ENCODE data around the gene ZMPSTE24.

GRCh38 chr1:40256401-40257084 is 1.5 kb upstream of the ZMPSTE24 start:
- TF ChIP-seq POLR2A (IDR thresholded peaks at IDR 0.05; ENCODE audit: low read depth, low read length) (no peak), CTCF (conservative IDR thresholded peaks at IDR 0.05; ENCODE audit: low read depth, low read length) (no peak), ELK1 (IDR thresholded peaks at IDR 0.05; ENCODE audit: borderline replicate concordance, low read depth, low read length) (no peak), RCOR1 (IDR thresholded peaks at IDR 0.05; ENCODE audit: insufficient replicate concordance, low read length) (no peak), CHD1 (IDR thresholded peaks at IDR 0.05; ENCODE audit: low read depth, low read length) (no peak), RFX5 (IDR thresholded peaks at IDR 0.05; ENCODE audit: low read depth, low read length) (no peak), SMC3 (IDR thresholded peaks at IDR 0.05; ENCODE audit: low read depth, low read length) (no peak), MXI1 (IDR thresholded peaks at IDR 0.05; ENCODE audit: borderline replicate concordance, low read depth, low read length) (no peak), USF2 (IDR thresholded peaks at IDR 0.05; ENCODE audit: low read depth, low read length) (no peak), RAD21 (IDR thresholded peaks at IDR 0.05; ENCODE audit: low read length) (no peak), CEBPB (IDR thresholded peaks at IDR 0.05; ENCODE audit: low read depth, low read length) (no peak), MAFK (IDR thresholded peaks at IDR 0.05; ENCODE audit: low read depth, low read length) (no peak), MAZ (IDR thresholded peaks at IDR 0.05; ENCODE audit: borderline replicate concordance, low read depth, low read length) (no peak), BHLHE40 (IDR thresholded peaks at IDR 0.05; ENCODE audit: low read depth, low read length) (no peak)
